Prostate gland (tissue), 2 donors: ENCODE measurements around the gene ZDHHC19. TPM values are rescaled to one million over a fixed set of nuclear protein-coding genes. Genes with fewer than 3 reads are reported as not detected.
"Not testable (repeated sequence)": the region's sequence is repeated elsewhere in the genome, so short reads cannot be mapped to it uniquely, and the experiment has no call there.

ENCODE experiments used
- DNase-seq: peaks from one replicate; pipeline ENCODE4 v3.0.0-alpha.2; 2019; ENCODE audit warnings: low spot score
- H3K27ac ChIP-seq, 2 donors: fragments of 200-600 bp; sonication (generic); 2 replicates each; pipeline ENCODE4 v1.5.1; 2017 to 2019
- H3K27me3 ChIP-seq: fragments of 200-600 bp; sonication (generic); replicated peaks from 2 replicates; pipeline ENCODE4 v1.5.1; 2019; ENCODE audit not compliant: insufficient read depth
- H3K36me3 ChIP-seq, 2 donors: fragments of 200-600 bp; sonication (generic); 1 replicate in 1 of 2; 2 replicates in 1 of 2; pipeline versions ENCODE4 v1.5.1 to v1.8.1; 2017 to 2019
- H3K4me1 ChIP-seq: fragments of 200-600 bp; sonication (generic); replicated peaks from 2 replicates; pipeline ENCODE4 v1.5.1; 2019
- H3K4me3 ChIP-seq, 2 donors: fragments of 200-600 bp; sonication (generic); 2 replicates each; pipeline ENCODE4 v1.5.1; 2017 to 2019
- H3K9me3 ChIP-seq: fragments of 200-600 bp; sonication (generic); 2 replicates; pipeline ENCODE4 v1.5.1; 2017
- POLR2A ChIP-seq: fragments of 450-650 bp; IDR thresholded peaks from one replicate; pipeline ENCODE4 v1.6.1; 2016; ENCODE audit warnings: antibody characterized with exemption, mild to moderate bottlenecking
- POLR2AphosphoS5 ChIP-seq: sonication (generic); formaldehyde crosslinking; IDR thresholded peaks from one replicate; pipeline ENCODE4 v1.6.1; 2017; ENCODE audit warnings: antibody characterized with exemption
- WGBS: methylation state at CpG from one replicate; pipeline ENCODE4 v1.1.5; 2018; 5-methylcytosine and 5-hydroxymethylcytosine counted together
- intact Hi-C: fragments of 100-400 bp; cut with DNase I; formaldehyde crosslinking; loops from one replicate; pipeline ENCODE4 v1.14.2; 2022
- total RNA-seq, 2 donors: library from RNA; depleted of rRNA; stranded (reverse); fragments of >200 nt; gene quantifications; one replicate each; pipeline ENCODE4 v1.1.0, GENCODE V29; 2016
- TF ChIP-seq, protein P1 (sequence below), 4 experiments: fragments of 200-600 bp in 2 of 4; fragments of 450-650 bp in 2 of 4; sonication (generic) in 2 of 4; IDR thresholded peaks; 1 replicate in 3 of 4; 2 replicates in 1 of 4; pipeline ENCODE4 v1.5.1; 2016 to 2019; ENCODE audit warnings: antibody characterized with exemption in 4 of 4, mild to moderate bottlenecking in 2 of 4, moderate library complexity in 2 of 4

Gene ZDHHC19
- total RNA-seq, 2 donors from 2014 or later, result 3.9 TPM; not detected in 1

DNA sequence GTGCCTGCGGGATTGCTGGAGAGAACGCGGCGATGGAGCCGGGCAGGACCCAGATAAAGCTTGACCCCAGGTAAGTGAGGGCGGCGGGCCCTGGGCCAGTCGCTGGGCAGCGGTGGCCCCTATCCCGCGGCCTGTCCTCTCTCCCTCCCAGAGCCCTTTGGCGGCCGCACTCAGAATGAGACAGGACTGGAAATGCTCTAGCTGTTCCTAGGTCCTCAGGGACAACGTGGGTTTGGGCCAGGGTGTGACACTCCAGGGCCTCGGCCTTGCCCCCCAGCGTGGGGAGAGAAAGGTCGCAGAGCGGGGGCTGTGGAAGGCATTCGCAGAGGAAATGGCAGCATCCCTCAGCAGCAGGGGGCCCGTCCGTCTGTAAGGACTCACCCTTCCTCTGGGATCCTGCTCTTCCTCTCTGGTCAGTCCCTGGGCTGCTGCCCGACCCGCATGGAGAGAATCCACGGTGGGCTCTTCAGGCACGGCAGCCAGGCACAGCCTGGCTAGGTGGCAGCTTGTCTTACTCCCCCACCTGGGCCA, 5.5 kb upstream of the ZDHHC19 start:
- Histone ChIP-seq H3K36me3 (no peaks in the 10 kb centered on the region), H3K4me3 (peak overlapping the region in 1 of 2 donors; percentile 9), H3K27me3 (no peaks in the 10 kb centered on the region), H3K4me1 (no peaks in the 10 kb centered on the region), H3K9me3 (no peaks in the 10 kb centered on the region), H3K27ac (no peak overlapping the region)
- intact Hi-C loops, result no loop called here
- DNase-seq, result no peak
- WGBS, result 45% methylated on average over 23 of the region's 25 CpGs
- TF ChIP-seq POLR2A (no peak), POLR2AphosphoS5 (no peak)
- TF ChIP-seq, protein P1, sequence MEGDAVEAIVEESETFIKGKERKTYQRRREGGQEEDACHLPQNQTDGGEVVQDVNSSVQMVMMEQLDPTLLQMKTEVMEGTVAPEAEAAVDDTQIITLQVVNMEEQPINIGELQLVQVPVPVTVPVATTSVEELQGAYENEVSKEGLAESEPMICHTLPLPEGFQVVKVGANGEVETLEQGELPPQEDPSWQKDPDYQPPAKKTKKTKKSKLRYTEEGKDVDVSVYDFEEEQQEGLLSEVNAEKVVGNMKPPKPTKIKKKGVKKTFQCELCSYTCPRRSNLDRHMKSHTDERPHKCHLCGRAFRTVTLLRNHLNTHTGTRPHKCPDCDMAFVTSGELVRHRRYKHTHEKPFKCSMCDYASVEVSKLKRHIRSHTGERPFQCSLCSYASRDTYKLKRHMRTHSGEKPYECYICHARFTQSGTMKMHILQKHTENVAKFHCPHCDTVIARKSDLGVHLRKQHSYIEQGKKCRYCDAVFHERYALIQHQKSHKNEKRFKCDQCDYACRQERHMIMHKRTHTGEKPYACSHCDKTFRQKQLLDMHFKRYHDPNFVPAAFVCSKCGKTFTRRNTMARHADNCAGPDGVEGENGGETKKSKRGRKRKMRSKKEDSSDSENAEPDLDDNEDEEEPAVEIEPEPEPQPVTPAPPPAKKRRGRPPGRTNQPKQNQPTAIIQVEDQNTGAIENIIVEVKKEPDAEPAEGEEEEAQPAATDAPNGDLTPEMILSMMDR (IDR thresholded peaks at IDR 0.05), result no peak

DNA sequence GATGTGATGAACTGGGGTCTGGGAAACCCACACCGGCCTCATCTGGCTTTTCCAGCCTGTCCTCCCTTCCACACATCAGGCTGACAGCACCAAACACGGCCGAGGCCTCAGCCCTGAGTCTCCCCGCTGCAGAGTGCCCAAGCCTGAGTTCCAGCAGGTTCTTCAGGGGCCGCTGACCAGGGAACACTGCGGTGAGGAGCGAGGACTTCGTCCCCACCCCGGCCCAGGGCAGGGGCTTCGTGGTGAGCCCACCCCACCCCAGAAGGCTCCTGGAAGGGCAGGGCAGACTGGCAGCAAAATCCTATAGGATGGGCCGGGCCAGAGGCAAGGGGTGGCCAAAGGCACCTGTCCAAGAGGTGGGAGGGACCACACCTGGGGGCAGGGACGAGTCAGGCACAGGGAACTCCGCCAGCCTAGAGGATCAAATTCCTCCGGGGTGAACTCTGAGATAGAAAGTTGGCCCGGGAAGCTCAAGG, 4.9 kb upstream of the ZDHHC19 start, which contains the start of gene SLC51A:
Gene SLC51A, plus strand, starts transcription at position 446 of the 476 bp plus-strand sequence. CDS start 179 bp downstream, outside the sequence.
- no peaks in the 10 kb centered on the region for H3K27me3 ChIP-seq
- TF ChIP-seq, protein P1 (IDR thresholded peaks at IDR 0.05), result no peak
- no peak for TF ChIP-seq POLR2AphosphoS5
- TF ChIP-seq POLR2A, result no peak
- H3K4me3 ChIP-seq, result peak within 1 kb of the TSS in 1 of 2 donors; percentile 9
- 18% methylated on average over 15 of the region's 15 CpGs for WGBS
- no peak for DNase-seq
- H3K9me3 ChIP-seq, result no peaks in the 10 kb centered on the region
- intact Hi-C loops, result no loop called here
- no peak within 1 kb of the TSS for H3K27ac ChIP-seq
- H3K4me1 ChIP-seq, result no peaks in the 10 kb centered on the region
- H3K36me3 ChIP-seq, result no peaks in the 10 kb centered on the region

DNA sequence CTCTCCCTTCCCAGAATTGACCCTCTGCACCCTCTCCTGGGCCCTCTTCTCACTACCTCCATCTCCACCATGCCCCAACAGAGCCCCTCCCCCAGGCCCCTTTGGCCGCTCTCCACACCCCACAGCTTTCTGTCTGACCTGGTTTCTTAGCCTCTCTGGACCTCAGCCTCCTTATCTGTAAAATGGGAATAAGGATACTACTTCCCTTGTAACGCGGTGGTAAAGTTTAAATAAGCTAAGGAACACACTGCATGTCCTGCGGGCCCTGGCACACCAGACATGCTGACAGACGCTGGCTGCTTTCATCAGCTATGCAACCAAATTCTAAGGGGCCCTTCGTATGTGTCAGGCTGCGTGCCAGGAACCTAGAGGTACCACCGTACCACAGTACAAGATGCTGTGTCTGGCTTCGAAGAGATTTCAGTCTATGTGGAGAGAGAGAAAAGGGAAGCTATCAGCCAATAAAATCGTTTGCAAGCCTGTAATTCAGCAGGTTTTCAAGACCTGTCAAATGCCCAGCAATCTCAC, 4.4 kb upstream of the ZDHHC19 start:
- intact Hi-C loops, result no loop called here
- 36% methylated on average over 10 of the region's 10 CpGs for WGBS
- Histone ChIP-seq H3K4me3 (no peak overlapping the region), H3K4me1 (no peaks in the 10 kb centered on the region), H3K27me3 (no peaks in the 10 kb centered on the region), H3K9me3 (no peaks in the 10 kb centered on the region), H3K36me3 (no peaks in the 10 kb centered on the region), H3K27ac (no peak overlapping the region)
- no peak for DNase-seq
- TF ChIP-seq POLR2A, result no peak
- no peak for TF ChIP-seq POLR2AphosphoS5
- TF ChIP-seq, protein P1 (IDR thresholded peaks at IDR 0.05), result no peak

DNA sequence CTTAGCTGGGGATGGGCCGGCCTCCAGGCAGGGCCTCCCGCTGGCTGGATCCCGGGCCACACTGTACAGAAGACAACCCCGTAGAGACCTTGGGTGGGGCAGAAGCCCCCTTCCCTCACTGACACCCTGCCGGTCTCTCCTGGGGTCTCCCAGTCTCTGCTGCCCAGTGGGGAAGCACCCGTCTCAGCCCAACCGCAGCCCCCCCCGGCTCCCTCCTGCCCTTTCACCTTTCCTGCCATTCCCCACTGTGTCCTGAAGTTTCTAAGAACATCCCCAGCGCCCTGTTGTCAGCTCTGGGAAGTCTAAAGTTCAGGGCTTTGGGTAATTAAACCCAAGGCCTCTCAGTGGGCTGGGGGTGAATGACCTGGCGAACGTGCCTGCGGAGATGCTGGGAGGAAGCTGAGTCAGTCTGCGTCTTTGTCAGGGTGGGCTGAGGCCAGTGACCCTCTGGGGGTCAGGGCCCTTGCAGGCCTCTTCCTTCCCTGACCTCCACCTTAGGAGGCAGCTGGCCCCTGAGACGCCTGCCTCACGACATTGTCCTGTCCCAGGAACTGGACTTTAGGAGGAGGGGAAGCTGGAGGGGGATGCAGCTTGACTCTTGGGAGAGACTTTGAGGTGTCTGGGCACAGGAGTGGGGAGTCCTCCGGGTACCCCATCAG, 3.7 kb upstream of the ZDHHC19 start:
- Histone ChIP-seq H3K4me1 (no peaks in the 10 kb centered on the region), H3K4me3 (no peak overlapping the region), H3K36me3 (no peaks in the 10 kb centered on the region), H3K9me3 (no peaks in the 10 kb centered on the region), H3K27me3 (no peaks in the 10 kb centered on the region), H3K27ac (no peak overlapping the region)
- intact Hi-C loops, result no loop called here
- TF ChIP-seq, protein P1 (IDR thresholded peaks at IDR 0.05), result no peak
- TF ChIP-seq POLR2A, result no peak
- TF ChIP-seq POLR2AphosphoS5, result no peak
- 89% methylated on average over 16 of the region's 16 CpGs for WGBS
- no peak for DNase-seq

DNA sequence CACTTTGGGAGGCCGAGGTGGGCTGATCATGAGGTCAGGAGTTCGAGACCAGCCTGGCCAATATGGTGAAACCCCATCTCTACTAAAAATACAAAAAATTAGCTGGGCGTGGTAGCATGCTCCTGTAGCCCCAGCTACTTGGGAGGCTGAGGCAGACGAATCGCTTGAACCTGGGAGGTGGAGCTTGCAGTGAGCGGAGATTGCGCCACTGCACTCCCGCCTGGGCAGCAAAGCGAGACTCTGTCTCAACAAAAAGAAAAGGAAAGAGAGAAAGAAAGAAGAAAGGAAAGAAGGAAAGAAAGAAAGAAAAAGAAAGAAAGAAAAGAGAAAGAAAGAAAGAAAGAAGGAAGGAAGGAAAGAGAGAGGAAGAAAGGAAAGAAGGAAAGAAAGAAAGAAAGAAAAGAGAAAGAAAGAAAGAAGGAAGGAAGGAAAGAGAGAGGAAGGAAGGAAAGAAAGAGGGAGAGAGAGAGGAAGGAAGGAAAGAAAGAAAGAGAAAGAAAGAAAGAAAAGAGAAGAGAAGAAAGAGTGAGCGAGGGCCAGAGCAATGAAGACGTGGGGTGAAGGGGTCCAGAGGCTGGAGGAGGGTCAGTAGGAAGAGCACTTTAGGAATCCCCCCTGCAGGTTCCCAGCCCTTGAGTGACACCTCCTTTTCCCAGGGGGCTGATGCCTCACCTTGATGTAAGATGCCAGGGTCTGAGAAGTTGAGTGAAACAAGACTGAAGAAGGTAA, 1.1 kb downstream of the ZDHHC19 start:
- intact Hi-C loops, H3K4me3 ChIP-seq, H3K36me3 ChIP-seq, H3K27me3 ChIP-seq, H3K4me1 ChIP-seq, H3K9me3 ChIP-seq, DNase-seq, H3K27ac ChIP-seq: not testable (repeated sequence)
- WGBS, result 88% methylated on average over 11 of the region's 11 CpGs
